IMR-90 (cell line): Measurements from ENCODE around the gene FCHSD2. TPM values are rescaled to one million over a fixed set of nuclear protein-coding genes. Genes with fewer than 3 reads are reported as not detected.
A peak's percentile ranks its signal among the peaks of the same experiment; 100 is the strongest.

ENCODE experiments used
- ATAC-seq: fragments of 200-7000 bp; cut with Tn5 transposase; 2 replicates; pipeline ENCODE4 v1.9.1; 2020; ENCODE audit warnings: low read depth, mild to moderate bottlenecking, moderate library complexity
- BruUV-seq: library from RNA; stranded (reverse); fragments of 400-500 nt; replicated peaks from 2 replicates; lab custom pipeline; 2021; lab: Mats Ljungman, UMichigan
- CTCF ChIA-PET: fragments of 300-600 bp; formaldehyde crosslinking; extraction: SDS; loops from one replicate; lab custom pipeline; 2021; ENCODE audit warnings: antibody characterized with exemption; lab: Yijun Ruan, JAX
- POLR2A ChIA-PET: fragments of 300-600 bp; sonication (Branson Sonifier 250); formaldehyde crosslinking; loops from one replicate; lab custom pipeline; 2022; ENCODE audit warnings: antibody characterized with exemption; ENCODE audit not compliant: unreplicated experiment; lab: Charles Lee
- DNase-seq: peaks from one replicate; pipeline ENCODE4 v3.0.0; 2013
- H2AFZ ChIP-seq: replicated peaks from 2 replicates; pipeline ENCODE3; 2013; ENCODE audit warnings: low read length, mild to moderate bottlenecking; ENCODE audit not compliant: poor library complexity
- H2AK5ac ChIP-seq: 2 replicates; pipeline ENCODE4 v1.6.1; 2013; ENCODE audit warnings: low read depth, low read length, inconsistent platforms
- H2AK9ac ChIP-seq: replicated peaks from 2 replicates; pipeline ENCODE3; 2013; ENCODE audit warnings: mild to moderate bottlenecking, low read depth, low read length, moderate library complexity; ENCODE audit not compliant: poor library complexity
- H2BK120ac ChIP-seq: 2 replicates; pipeline ENCODE4 v1.6.1; 2013; ENCODE audit warnings: low read depth, low read length, inconsistent platforms
- H2BK15ac ChIP-seq: 3 replicates; pipeline ENCODE4 v1.6.1; 2013; ENCODE audit warnings: low read depth, low read length, inconsistent platforms
- H2BK20ac ChIP-seq: 2 replicates; pipeline ENCODE4 v1.6.1; 2013; ENCODE audit warnings: low read depth, mild to moderate bottlenecking, inconsistent platforms, low read length, moderate library complexity
- H2BK5ac ChIP-seq: 2 replicates; pipeline ENCODE4 v1.6.1; 2013; ENCODE audit warnings: mild to moderate bottlenecking, low read depth, low read length, inconsistent platforms; ENCODE audit not compliant: poor library complexity, severe bottlenecking
- H3K14ac ChIP-seq: replicated peaks from 2 replicates; pipeline ENCODE4 v1.6.1; 2013; ENCODE audit warnings: low read depth, low read length, inconsistent platforms
- H3K18ac ChIP-seq: 2 replicates; pipeline ENCODE4 v1.6.1; 2013; ENCODE audit warnings: low read depth, low read length, control low read depth
- H3K23ac ChIP-seq: 2 replicates; pipeline ENCODE4 v1.6.1; 2013; ENCODE audit warnings: low read depth, low read length, inconsistent platforms
- H3K27ac ChIP-seq: 2 replicates; pipeline ENCODE4 v1.5.1; 2013; ENCODE audit warnings: mild to moderate bottlenecking, control low read depth, low read length; ENCODE audit not compliant: insufficient read depth
- H3K27me3 ChIP-seq: 2 replicates; pipeline ENCODE4 v1.6.1; 2013; ENCODE audit warnings: low read length; ENCODE audit not compliant: control insufficient read depth, insufficient read depth
- H3K36me3 ChIP-seq: 2 replicates; pipeline ENCODE4 v1.6.1; 2013; ENCODE audit warnings: low read length, mixed read lengths; ENCODE audit not compliant: control insufficient read depth, insufficient read depth
- H3K4ac ChIP-seq: 2 replicates; pipeline ENCODE4 v1.6.1; 2013; ENCODE audit warnings: low read depth, low read length, inconsistent platforms
- H3K4me1 ChIP-seq: 2 replicates; pipeline ENCODE4 v1.6.1; 2013; ENCODE audit warnings: low read length, mixed read lengths; ENCODE audit not compliant: control insufficient read depth, insufficient read depth
- H3K4me2 ChIP-seq: 2 replicates; pipeline ENCODE4 v1.6.1; 2013; ENCODE audit warnings: low read depth, mild to moderate bottlenecking, control low read depth, low read length, moderate library complexity
- H3K4me3 ChIP-seq: 2 replicates; pipeline ENCODE4 v1.5.1; 2013; ENCODE audit warnings: low read depth, mild to moderate bottlenecking, control low read depth, low read length, moderate library complexity; ENCODE audit not compliant: insufficient read depth
- H3K56ac ChIP-seq: 2 replicates; pipeline ENCODE4 v1.6.1; 2013; ENCODE audit warnings: low read length, inconsistent platforms; ENCODE audit not compliant: insufficient read depth; ENCODE audit errors: extremely low read depth
- H3K79me1 ChIP-seq, 2 experiments: 2 replicates each; pipeline ENCODE4 v1.6.1; 2013; ENCODE audit warnings: low read length in 2 of 2, inconsistent platforms in 1 of 2, low read depth in 1 of 2
- H3K9ac ChIP-seq: 2 replicates; pipeline ENCODE4 v1.6.1; 2013; ENCODE audit warnings: low read depth, low read length, control low read depth
- H3K9me1 ChIP-seq: 2 replicates; pipeline ENCODE4 v1.6.1; 2013; ENCODE audit warnings: low read length, inconsistent platforms; ENCODE audit not compliant: insufficient read depth
- H3K9me3 ChIP-seq: 2 replicates; pipeline ENCODE4 v1.6.1; 2013; ENCODE audit warnings: low read length; ENCODE audit not compliant: control insufficient read depth, insufficient read depth
- H4K20me1 ChIP-seq: 2 replicates; pipeline ENCODE4 v1.6.1; 2013; ENCODE audit warnings: low read length, inconsistent platforms; ENCODE audit not compliant: insufficient read depth
- H4K5ac ChIP-seq: 2 replicates; pipeline ENCODE4 v1.6.1; 2013; ENCODE audit warnings: mild to moderate bottlenecking, low read depth, low read length, control low read depth
- H4K8ac ChIP-seq, 2 experiments: 2 replicates each; pipeline ENCODE4 v1.6.1; 2013; ENCODE audit warnings: low read depth in 2 of 2, low read length in 2 of 2, control low read depth in 1 of 2, inconsistent platforms in 1 of 2
- H4K91ac ChIP-seq: 2 replicates; pipeline ENCODE4 v1.6.1; 2013; ENCODE audit warnings: low read depth, low read length, inconsistent platforms; ENCODE audit not compliant: insufficient read depth
- BHLHE40 ChIP-seq: fragments of 150-350 bp; IDR thresholded peaks from 2 replicates; pipeline ENCODE4 v1.6.1; 2016; ENCODE audit warnings: mild to moderate bottlenecking, low read depth, low read length
- RFX5 ChIP-seq: IDR thresholded peaks from 2 replicates; pipeline ENCODE4 v1.8.0; 2012; ENCODE audit warnings: low read depth, mild to moderate bottlenecking, low read length, moderate library complexity
- USF2 ChIP-seq: fragments of 150-350 bp; IDR thresholded peaks from 2 replicates; pipeline ENCODE4 v1.6.1; 2017; ENCODE audit warnings: mild to moderate bottlenecking, antibody characterized with exemption, low read length, low read depth
- WGBS, 2 experiments: methylation state at CpG; one replicate each; pipeline versions ENCODE4 v1.1.5 to v1.1.7; 2013; ENCODE audit warnings: missing lambda C conversion rate in 2 of 2; ENCODE audit not compliant: insufficient read length in 1 of 2; ENCODE audit errors: extremely low coverage in 2 of 2; 5-methylcytosine and 5-hydroxymethylcytosine counted together
- dilution Hi-C: fragments of 300-500 bp; cut with HindIII; formaldehyde crosslinking; loops from one replicate; pipeline ENCODE4 v1.14.3; 2018; ENCODE audit warnings: low sequenced_read_pairs; ENCODE audit not compliant: unreplicated experiment
- in situ Hi-C: fragments of 300-500 bp; cut with MboI; formaldehyde crosslinking; loops from 3 replicates; pipeline ENCODE4 v1.14.3; 2019; ENCODE audit warnings: low sequenced_read_pairs, inconsistent platforms, mixed read lengths
- intact Hi-C: fragments of 100-400 bp; cut with micrococcal nuclease; formaldehyde crosslinking; loops from 2 replicates; pipeline ENCODE4 v1.10.0; 2022
- polyA plus RNA-seq, 3 experiments: library from polyadenylated mRNA; depleted of rRNA; stranded (reverse); fragments of >200 nt; gene quantifications; 2 replicates each; pipeline ENCODE4 v1.2.3, GENCODE V29; 2012; ENCODE audit warnings: low replicate concordance in 1 of 3
- total RNA-seq: library from RNA; depleted of rRNA; stranded (reverse); fragments of >200 nt; gene quantifications from 2 replicates; pipeline ENCODE4 v1.2.3, GENCODE V29; 2012

FCHSD2 gene
- total and polyA plus RNA-seq, 2 of the 4 experiments (the other 2 are of a cell fraction), result 5.9 to 18.7 TPM

GRCh38 chr11:72799441-72799840, 342.7 kb downstream of the FCHSD2 start:
- Histone ChIP-seq H3K9me1 (peaks cover under 1% of the 10 kb centered on the region; the same call in 1 of the 2 replicates), H3K4ac (no peak overlapping the region), H3K27ac (no peak overlapping the region), H4K91ac (no peak overlapping the region), H2AK9ac (no peak overlapping the region), H3K79me1 (no peaks in the 10 kb centered on the region), H4K20me1 (peaks cover 4% of the 10 kb centered on the region; the same call in 1 of the 2 replicates), H4K8ac (no peak overlapping the region), H3K56ac (no peak overlapping the region), H2BK20ac (no peak overlapping the region), H3K4me3 (no peak overlapping the region), H2AFZ (no peak overlapping the region), H3K18ac (no peak overlapping the region), H3K9me3 (no peaks in the 10 kb centered on the region), H3K9ac (no peak overlapping the region), H3K14ac (no peak overlapping the region), H2AK5ac (no peak overlapping the region), H3K23ac (no peak overlapping the region), H3K36me3 (no peaks in the 10 kb centered on the region), H2BK120ac (no peak overlapping the region), H2BK15ac (no peak overlapping the region), H2BK5ac (no peak overlapping the region), H3K4me2 (no peak overlapping the region), H4K5ac (no peak overlapping the region), H3K27me3 (no peaks in the 10 kb centered on the region), H3K4me1 (0 out of 2 replicates have a peak, but pooled peaks cover 2% of the 10 kb centered on the region)
- dilution Hi-C loops (no loop called here), intact Hi-C loops (no loop called here), in situ Hi-C loops (no loop called here)
- POLR2A ChIA-PET, result interaction anchor here (0.6 to 0.7 kb wide), 2 partner anchors 8 to 70 kb away, joined by 3 to 8 read pairs; no protein-coding TSS in a partner anchor
- CTCF ChIA-PET, result no interaction called here
- no TSS peak for BruUV-seq
- no peak for TF ChIP-seq BHLHE40
- peak; percentile 30; the same call in 1 of the 2 replicates for TF ChIP-seq USF2
- TF ChIP-seq RFX5, result peak; percentile 87
- no peak for ATAC-seq
- no peak for DNase-seq
- WGBS, 2 experiments, result 100% methylated on average over 1 of the region's 4 CpGs; no CpG with 5 or more reads in 1 of the 2 experiments
